ENCODE data around the gene IDI2. TPM values are rescaled to one million over a fixed set of nuclear protein-coding genes. Genes with fewer than 3 reads are reported as not detected.

Gene IDI2
- total RNA-seq, 4 donors from 2014 or later: not detected

DNA sequence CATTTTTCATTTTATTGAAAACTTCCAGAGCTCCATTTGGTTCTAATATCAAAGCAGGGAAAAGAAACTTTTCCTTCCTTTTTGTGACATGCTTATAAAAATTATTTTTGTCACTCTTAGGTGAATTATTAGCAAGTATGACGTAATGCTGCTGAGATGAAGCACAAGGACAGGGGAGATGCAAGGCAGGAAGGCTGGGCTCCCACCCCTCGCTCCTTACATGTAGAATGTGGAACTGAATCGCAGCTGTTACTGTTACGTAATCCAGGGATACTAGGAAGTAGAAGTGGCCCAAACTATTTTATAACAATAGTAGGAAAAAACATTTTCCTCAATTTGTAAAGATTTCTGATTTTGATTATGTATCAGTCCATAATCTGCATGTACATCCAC lies 54.5 kb downstream of the IDI2 start:
- H3K4me1 ChIP-seq: peaks cover 0 to 21% (median 19%) of the 10 kb centered on the region in 4 donors
- no peak for TF ChIP-seq POLR2A (IDR thresholded peaks at IDR 0.05; ENCODE audit: low read depth)
- TF ChIP-seq EP300 (IDR thresholded peaks at IDR 0.05): no peak
- TF ChIP-seq, protein P1, sequence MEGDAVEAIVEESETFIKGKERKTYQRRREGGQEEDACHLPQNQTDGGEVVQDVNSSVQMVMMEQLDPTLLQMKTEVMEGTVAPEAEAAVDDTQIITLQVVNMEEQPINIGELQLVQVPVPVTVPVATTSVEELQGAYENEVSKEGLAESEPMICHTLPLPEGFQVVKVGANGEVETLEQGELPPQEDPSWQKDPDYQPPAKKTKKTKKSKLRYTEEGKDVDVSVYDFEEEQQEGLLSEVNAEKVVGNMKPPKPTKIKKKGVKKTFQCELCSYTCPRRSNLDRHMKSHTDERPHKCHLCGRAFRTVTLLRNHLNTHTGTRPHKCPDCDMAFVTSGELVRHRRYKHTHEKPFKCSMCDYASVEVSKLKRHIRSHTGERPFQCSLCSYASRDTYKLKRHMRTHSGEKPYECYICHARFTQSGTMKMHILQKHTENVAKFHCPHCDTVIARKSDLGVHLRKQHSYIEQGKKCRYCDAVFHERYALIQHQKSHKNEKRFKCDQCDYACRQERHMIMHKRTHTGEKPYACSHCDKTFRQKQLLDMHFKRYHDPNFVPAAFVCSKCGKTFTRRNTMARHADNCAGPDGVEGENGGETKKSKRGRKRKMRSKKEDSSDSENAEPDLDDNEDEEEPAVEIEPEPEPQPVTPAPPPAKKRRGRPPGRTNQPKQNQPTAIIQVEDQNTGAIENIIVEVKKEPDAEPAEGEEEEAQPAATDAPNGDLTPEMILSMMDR (IDR thresholded peaks at IDR 0.05): no peak
- TF ChIP-seq POLR2AphosphoS5 (IDR thresholded peaks at IDR 0.05): no peak
- no peaks in the 10 kb centered on the region for H3K9me3 ChIP-seq
- no peaks in the 10 kb centered on the region for H3K36me3 ChIP-seq
- no peak for DNase-seq (ENCODE audit: extremely low spot score)
- 42% methylated on average over 4 of the region's 4 CpGs for WGBS
- peak overlapping the region in 2 of 4 donors; percentile 8 to 9 for H3K4me3 ChIP-seq
- intact Hi-C loops (cut with DNase I): no loop called here
- H3K27ac ChIP-seq (replicated peaks in 1 of 4): peak overlapping the region; percentile 36 to 70 (median 50)
- no peaks in the 10 kb centered on the region for H3K27me3 ChIP-seq

DNA sequence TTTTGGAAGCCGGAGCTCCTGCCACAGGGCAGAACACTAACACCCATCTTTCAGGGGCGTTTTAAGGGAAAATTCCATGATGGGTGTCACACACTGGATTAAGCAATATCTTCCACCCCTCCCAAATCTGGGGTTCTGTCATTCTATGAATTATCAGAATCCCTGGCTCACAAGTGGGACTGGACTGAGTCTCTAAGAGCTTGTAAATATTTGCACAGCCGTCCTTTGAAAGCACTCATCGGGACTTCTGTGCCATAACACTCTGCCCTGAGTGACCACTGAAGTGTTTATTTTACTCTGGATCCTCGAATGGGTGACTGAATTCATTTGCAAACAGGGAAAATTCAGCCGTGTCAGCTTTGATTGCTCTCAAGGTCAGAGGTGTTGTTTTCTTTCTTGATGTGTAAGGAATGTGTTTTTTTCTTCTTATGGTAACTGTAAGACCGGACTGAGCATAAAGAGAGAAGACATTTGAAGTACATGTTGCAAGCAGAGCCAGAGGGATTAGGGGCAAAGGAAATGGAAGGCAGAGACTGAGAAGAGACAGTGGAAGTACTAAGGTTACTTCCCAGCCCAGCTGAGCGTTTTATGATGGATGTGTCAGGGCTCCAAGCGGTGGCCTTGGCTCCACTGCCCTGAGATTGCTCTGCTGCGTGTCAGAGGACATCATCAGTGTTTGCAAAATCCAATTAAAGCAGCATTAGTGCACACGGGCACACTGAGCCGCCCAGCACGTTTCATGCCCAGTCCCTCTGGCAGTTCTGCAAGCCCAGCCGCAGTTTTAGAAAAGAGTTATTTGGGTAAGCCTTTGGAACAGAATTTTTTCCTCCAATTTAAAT lies 55.1 kb downstream of the IDI2 start:
- intact Hi-C loops (cut with DNase I): no loop called here
- Histone ChIP-seq H3K9me3 (no peaks in the 10 kb centered on the region), H3K4me3 (peak overlapping the region in 3 of 4 donors; percentile 4 to 9 (median 8)), H3K36me3 (no peaks in the 10 kb centered on the region), H3K4me1 (peaks cover 0 to 21% (median 19%) of the 10 kb centered on the region in 4 donors), H3K27me3 (no peaks in the 10 kb centered on the region), H3K27ac (replicated peaks in 1 of 4) (peak overlapping the region; percentile 36 to 70 (median 50))
- DNase-seq (ENCODE audit: extremely low spot score): no peak
- TF ChIP-seq POLR2A (IDR thresholded peaks at IDR 0.05; ENCODE audit: low read depth): no peak
- TF ChIP-seq, protein P1 (IDR thresholded peaks at IDR 0.05): no peak
- no peak for TF ChIP-seq EP300 (IDR thresholded peaks at IDR 0.05)
- no peak for TF ChIP-seq POLR2AphosphoS5 (IDR thresholded peaks at IDR 0.05)
- 20% methylated on average over 14 of the region's 14 CpGs for WGBS

DNA sequence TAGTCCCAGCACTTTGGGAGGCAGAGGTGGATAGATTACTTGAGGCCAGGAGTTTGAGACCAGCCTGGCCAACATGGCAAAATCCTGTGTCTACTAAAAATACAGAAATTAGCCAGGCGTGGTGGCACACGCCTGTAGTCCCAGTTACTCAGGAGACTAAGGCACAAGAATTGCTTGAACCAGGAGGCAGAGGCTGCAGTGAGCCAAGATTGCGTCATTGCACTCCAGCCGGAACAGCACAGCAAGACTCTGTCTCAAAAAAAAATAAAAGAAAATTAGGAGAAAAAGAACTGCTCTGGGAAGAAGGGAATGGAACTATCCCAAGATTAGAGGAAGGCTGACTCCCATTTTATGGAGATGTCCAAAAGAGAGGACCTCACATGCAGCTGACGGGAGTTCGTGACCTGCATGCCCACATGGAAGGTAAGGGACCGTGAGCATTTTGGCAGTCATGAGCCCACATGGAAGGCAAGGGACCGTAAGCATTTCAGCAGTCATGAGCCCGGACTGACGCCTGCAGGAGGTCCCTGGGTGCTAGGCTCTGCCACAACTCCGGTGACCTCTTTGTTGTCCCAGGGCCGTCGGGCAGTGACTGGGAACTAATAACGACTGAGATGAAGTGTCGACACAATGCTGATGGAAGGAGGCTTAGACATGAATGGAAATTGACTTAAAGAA lies 56.0 kb downstream of the IDI2 start:
- intact Hi-C loops (cut with DNase I): no loop called here
- peak overlapping the region in 1 of 4 donors; percentile 55 for H3K27ac ChIP-seq (replicated peaks in 1 of 4)
- H3K36me3 ChIP-seq: no peaks in the 10 kb centered on the region
- WGBS: 76% methylated on average over 15 of the region's 15 CpGs
- no peaks in the 10 kb centered on the region for H3K9me3 ChIP-seq
- H3K27me3 ChIP-seq: no peaks in the 10 kb centered on the region
- H3K4me1 ChIP-seq: peaks cover 0 to 21% (median 19%) of the 10 kb centered on the region in 4 donors
- DNase-seq (ENCODE audit: extremely low spot score): no peak
- no peak overlapping the region for H3K4me3 ChIP-seq
- TF ChIP-seq POLR2AphosphoS5 (IDR thresholded peaks at IDR 0.05): no peak

Other genes with a start within 250 kb of the IDI2 start
- 10 to 100 TPM; 35.6 to 43.1 (median 38.2) TPM for gene LARP4B, start 94.2 kb downstream of the IDI2 start, total RNA-seq
- 10 to 100 TPM; 18.3 to 39.1 (median 27.4) TPM for gene GTPBP4, start 37.4 kb downstream of the IDI2 start, total RNA-seq
- 10 to 100 TPM; 16.8 to 33.3 (median 23.4) TPM for gene IDI1, start 23.3 kb upstream of the IDI2 start, total RNA-seq
- 10 to 100 TPM in 3 of 4 donors, 1 to 10 TPM in 1; 9.1 to 17.2 (median 13.2) TPM for gene WDR37, start 30.5 kb upstream of the IDI2 start, total RNA-seq